Smooth muscle cell (in vitro differentiated cells): ENCODE results near the gene KLHDC10. TPM values are rescaled to one million over a fixed set of nuclear protein-coding genes. Genes with fewer than 3 reads are reported as not detected.

ENCODE experiments used
- DNase-seq: peaks from one replicate; lab custom pipeline; 2025; ENCODE audit not compliant: unreplicated experiment; lab: John Stamatoyannopoulos, UW
- H2AFZ ChIP-seq: fragments of 200-600 bp; sonication (generic); 2 replicates; pipeline ENCODE4 v1.6.0; 2016; ENCODE audit warnings: antibody characterized with exemption, low read depth, mild to moderate bottlenecking
- H3F3A ChIP-seq: fragments of 200-600 bp; sonication (generic); 2 replicates; pipeline ENCODE4 v1.6.0; 2017; ENCODE audit warnings: antibody characterized with exemption, low read depth
- H3K27ac ChIP-seq: fragments of 200-600 bp; sonication (generic); 2 replicates; pipeline ENCODE4 v1.5.1; 2016; ENCODE audit warnings: low read depth, mild to moderate bottlenecking
- H3K27me3 ChIP-seq: fragments of 200-600 bp; sonication (generic); 2 replicates; pipeline ENCODE4 v1.6.1; 2016; ENCODE audit warnings: low read depth, mild to moderate bottlenecking
- H3K36me3 ChIP-seq: fragments of 200-600 bp; sonication (generic); 2 replicates; pipeline ENCODE4 v1.5.1; 2016; ENCODE audit warnings: low read depth
- H3K4me1 ChIP-seq: fragments of 200-600 bp; sonication (generic); 2 replicates; pipeline ENCODE4 v1.5.1; 2016; ENCODE audit warnings: low read depth
- H3K4me2 ChIP-seq: fragments of 200-600 bp; sonication (generic); 2 replicates; pipeline ENCODE4 v1.6.0; 2016; ENCODE audit warnings: mild to moderate bottlenecking
- H3K4me3 ChIP-seq: fragments of 200-600 bp; sonication (generic); 2 replicates; pipeline ENCODE4 v1.5.1; 2016; ENCODE audit warnings: mild to moderate bottlenecking
- H3K79me2 ChIP-seq: fragments of 200-600 bp; sonication (generic); 2 replicates; pipeline ENCODE4 v1.6.0; 2016; ENCODE audit warnings: low read depth, mild to moderate bottlenecking
- H3K9ac ChIP-seq: fragments of 200-600 bp; sonication (generic); 2 replicates; pipeline ENCODE4 v1.6.0; 2016; ENCODE audit warnings: low read depth
- H3K9me3 ChIP-seq: fragments of 200-600 bp; sonication (generic); replicated peaks from 2 replicates; pipeline ENCODE4 v1.5.1; 2016; ENCODE audit warnings: low read depth
- H4K20me1 ChIP-seq: fragments of 200-600 bp; sonication (generic); 2 replicates; pipeline ENCODE4 v1.6.0; 2016; ENCODE audit warnings: low read depth
- CTCF ChIP-seq: fragments of 200-600 bp; sonication (generic); IDR thresholded peaks from 2 replicates; pipeline ENCODE4 v1.5.1; 2017; ENCODE audit warnings: borderline replicate concordance, mild to moderate bottlenecking, antibody characterized with exemption; ENCODE audit not compliant: insufficient read depth, poor library complexity, severe bottlenecking
- WGBS: methylation state at CpG from one replicate; pipeline ENCODE4 v1.1.7; 2016; ENCODE audit warnings: low lambda C conversion rate; 5-methylcytosine and 5-hydroxymethylcytosine counted together
- polyA plus RNA-seq: library from polyadenylated mRNA; unstranded; fragments of >200 nt; fragmentation: Nextera tagmentation; extraction: Ambion mirVana; gene quantifications from 2 replicates; pipeline ENCODE4 v1.2.1, GENCODE V29; 2016
- total RNA-seq: library from RNA; depleted of rRNA; stranded (reverse); fragments of >200 nt; gene quantifications from 2 replicates; pipeline ENCODE4 v1.2.3, GENCODE V29; 2014

KLHDC10 gene
- total and polyA plus RNA-seq, 2 experiments from 2014 or later, result 8.3 to 24.9 TPM

DNA sequence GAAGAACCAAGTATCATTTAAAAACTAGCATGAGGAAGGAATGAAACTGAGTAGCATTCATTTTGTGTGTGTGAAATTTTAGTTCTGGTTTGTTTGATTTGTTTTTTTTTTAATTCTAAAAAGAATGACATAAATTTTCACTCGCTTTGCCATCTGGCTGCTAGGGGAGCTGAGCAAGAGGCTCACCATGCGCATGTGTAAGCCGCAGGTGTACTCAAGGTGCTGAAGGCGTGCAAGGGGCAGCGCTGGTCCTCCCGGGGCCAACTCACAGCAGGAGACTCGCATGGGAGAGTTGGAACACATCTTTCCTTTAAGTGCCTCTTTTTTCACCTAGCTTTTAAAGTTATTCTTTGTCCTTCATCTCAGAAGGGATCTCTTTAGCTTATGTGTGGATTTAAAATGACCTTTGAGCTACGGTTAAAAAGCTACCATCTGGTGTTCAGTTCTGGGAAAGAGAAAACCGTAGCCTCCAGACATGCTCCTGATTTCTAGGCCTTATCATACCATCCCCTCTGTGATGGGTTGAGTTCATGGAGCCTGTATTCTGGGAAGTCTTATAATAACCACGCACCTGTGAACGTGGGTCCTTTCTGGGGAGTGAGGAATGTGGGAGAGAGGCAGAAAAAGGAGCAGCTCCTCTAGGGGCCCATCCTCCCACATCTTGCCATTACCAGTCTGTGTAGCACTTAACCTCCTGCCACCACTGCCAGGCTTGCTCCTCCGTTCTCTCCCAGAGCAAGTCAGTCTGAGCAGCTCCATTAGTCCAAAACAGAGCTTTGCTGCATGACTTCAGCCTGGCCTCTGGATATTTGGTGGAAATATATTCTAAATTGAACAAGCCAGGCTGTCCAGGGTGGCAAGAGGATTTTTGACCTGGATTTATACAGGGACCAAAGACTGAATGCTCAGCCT lies 61.9 kb downstream of the KLHDC10 start:
- H3K9ac ChIP-seq, result no peak overlapping the region
- H3K79me2 ChIP-seq, result no peaks in the 10 kb centered on the region
- H3K4me2 ChIP-seq, result no peak overlapping the region
- H2AFZ ChIP-seq, result no peak overlapping the region
- H3K4me3 ChIP-seq, result no peak overlapping the region
- no peak for DNase-seq
- no peaks in the 10 kb centered on the region for H4K20me1 ChIP-seq
- WGBS, result 97% methylated on average over 12 of the region's 12 CpGs
- peaks cover 26% of the 10 kb centered on the region for H3K4me1 ChIP-seq
- H3K9me3 ChIP-seq, result no peaks in the 10 kb centered on the region
- no peak for TF ChIP-seq CTCF
- peaks cover 3% of the 10 kb centered on the region for H3K36me3 ChIP-seq
- no peak overlapping the region for H3K27ac ChIP-seq
- no peaks in the 10 kb centered on the region for H3K27me3 ChIP-seq
- H3F3A ChIP-seq, result no peaks in the 10 kb centered on the region

DNA sequence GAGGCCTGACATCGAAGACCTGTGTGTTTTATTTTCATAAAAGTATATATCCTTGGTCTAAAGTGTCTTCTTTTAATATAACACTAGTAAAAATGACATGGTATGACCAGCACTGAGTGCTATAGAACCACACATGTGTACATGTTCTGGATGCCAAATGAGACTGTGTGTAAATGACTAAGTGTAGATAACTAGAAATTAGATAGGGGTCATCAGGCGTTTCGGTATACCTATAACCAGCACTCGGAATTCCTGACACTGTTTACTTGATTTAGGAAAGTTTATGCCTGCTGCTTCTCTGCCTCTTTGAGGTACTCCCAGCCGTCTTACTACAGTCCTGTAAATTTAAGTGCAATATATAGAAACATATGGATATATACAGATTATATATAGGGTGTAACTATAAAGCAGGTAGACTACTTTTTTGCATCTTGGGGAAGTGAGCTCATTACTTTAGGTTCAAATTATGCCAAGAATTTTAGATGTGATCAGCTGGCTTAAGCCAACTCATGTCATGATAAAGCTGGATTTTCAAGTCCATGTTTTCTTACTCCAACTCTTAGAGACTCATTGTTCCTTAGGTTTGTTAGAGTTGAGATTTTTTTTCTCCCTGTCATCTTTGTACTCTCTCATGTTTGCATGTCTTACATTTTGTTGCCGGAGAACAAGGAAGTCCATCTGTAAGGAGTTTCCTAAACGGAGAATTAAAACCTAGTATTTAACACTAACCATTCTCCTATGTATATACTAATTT lies 62.9 kb downstream of the KLHDC10 start:
- no peaks in the 10 kb centered on the region for H3K79me2 ChIP-seq
- no peaks in the 10 kb centered on the region for H3F3A ChIP-seq
- H3K9me3 ChIP-seq, result no peaks in the 10 kb centered on the region
- no peaks in the 10 kb centered on the region for H4K20me1 ChIP-seq
- 95% methylated on average over 7 of the region's 7 CpGs for WGBS
- H3K27ac ChIP-seq, result no peak overlapping the region
- H2AFZ ChIP-seq, result no peak overlapping the region
- H3K4me3 ChIP-seq, result no peak overlapping the region
- peaks cover 26% of the 10 kb centered on the region for H3K4me1 ChIP-seq
- H3K27me3 ChIP-seq, result no peaks in the 10 kb centered on the region
- H3K36me3 ChIP-seq, result peaks cover 3% of the 10 kb centered on the region
- no peak for DNase-seq
- H3K9ac ChIP-seq, result no peak overlapping the region
- no peak for TF ChIP-seq CTCF
- no peak overlapping the region for H3K4me2 ChIP-seq

DNA sequence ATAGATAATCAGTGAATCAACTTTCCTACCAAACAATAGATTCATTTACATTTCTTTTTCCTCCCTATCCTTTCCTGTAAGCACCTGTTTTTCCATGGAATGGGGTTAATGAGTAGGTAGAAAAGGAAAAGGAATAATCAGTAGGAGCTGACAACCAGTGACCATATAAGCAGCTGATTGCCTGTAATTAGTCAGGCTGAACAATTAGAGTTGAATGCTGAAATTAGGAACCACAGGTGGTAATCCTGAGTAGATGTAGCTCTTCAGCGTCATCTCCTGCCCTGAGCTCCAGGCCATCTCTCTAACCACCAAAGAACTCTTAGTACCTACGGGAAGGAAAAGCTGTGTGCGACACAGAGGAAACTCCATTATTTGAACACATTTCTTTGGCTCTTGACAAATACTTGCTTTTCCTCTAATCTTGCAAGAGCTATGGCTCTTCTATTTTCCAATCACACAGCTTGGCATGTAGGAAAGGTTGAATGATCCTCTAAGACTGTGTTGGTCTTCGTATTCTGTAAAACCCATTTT lies 63.8 kb downstream of the KLHDC10 start:
- H3K27me3 ChIP-seq, result no peaks in the 10 kb centered on the region
- H3K27ac ChIP-seq, result no peak overlapping the region
- no peak for DNase-seq
- H3K79me2 ChIP-seq, result no peaks in the 10 kb centered on the region
- H3K4me1 ChIP-seq, result peaks cover 26% of the 10 kb centered on the region
- no peak overlapping the region for H3K4me2 ChIP-seq
- peaks cover 3% of the 10 kb centered on the region for H3K36me3 ChIP-seq
- WGBS, result 92% methylated on average over 4 of the region's 4 CpGs
- no peaks in the 10 kb centered on the region for H4K20me1 ChIP-seq
- H3K4me3 ChIP-seq, result no peak overlapping the region
- no peak overlapping the region for H3K9ac ChIP-seq
- TF ChIP-seq CTCF, result no peak
- no peak overlapping the region for H2AFZ ChIP-seq
- no peaks in the 10 kb centered on the region for H3F3A ChIP-seq
- no peaks in the 10 kb centered on the region for H3K9me3 ChIP-seq
